Activated naive CD4-positive, alpha-beta T cell treated with Interleukin-2 at 50 U/mL for 16 hours (primary cell): ENCODE measurements around the gene STMP1.
A peak's percentile ranks its signal among the peaks of the same experiment; 100 is the strongest.
"Not testable (repeated sequence)": the region's sequence is repeated elsewhere in the genome, so short reads cannot be mapped to it uniquely, and the experiment has no call there.

Experiments used
- DNase-seq: peaks from one replicate; pipeline ENCODE4 v3.0.0-alpha.2; 2020

STMP1 gene

DNA sequence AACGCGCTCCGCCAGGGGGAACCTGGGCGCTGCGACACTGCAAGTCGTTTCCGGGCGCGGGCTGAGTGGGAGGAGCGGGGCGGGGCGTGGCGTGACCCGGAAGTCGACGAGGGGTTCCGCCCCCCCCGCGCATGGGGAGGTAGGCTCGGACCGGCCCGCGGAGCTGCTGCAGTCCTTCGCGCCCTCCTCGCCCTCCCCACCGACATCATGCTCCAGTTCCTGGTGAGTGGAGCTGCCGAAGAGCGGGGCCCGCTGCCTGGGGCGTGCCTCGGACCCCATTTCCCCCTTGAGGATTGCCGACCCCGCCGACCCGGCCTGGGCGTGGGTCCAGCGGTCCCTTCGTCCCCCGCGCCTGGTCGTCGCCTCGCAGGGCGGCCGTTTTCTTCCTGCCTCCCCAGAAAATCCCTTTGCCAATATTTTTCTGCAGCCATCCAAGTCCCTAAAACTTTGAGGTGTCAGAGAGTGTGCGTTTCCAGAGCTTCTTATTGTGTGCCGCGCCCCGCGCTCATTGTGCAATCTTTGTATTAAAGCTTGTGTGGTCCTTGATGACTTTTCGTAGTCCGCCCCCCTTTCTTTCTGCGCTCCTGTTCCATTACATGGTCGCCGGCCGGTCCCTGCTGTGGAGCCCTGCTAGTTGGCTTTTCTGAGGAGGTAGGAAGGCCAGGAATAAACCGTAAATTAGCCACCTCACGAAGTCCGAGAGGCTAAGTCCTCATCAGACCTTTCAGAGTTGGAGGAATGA is at the start of gene STMP1:
STMP1 (plus strand) TSS at position 142 of the 742 bp plus-strand sequence.
- DNase-seq = peak; percentile 97

DNA sequence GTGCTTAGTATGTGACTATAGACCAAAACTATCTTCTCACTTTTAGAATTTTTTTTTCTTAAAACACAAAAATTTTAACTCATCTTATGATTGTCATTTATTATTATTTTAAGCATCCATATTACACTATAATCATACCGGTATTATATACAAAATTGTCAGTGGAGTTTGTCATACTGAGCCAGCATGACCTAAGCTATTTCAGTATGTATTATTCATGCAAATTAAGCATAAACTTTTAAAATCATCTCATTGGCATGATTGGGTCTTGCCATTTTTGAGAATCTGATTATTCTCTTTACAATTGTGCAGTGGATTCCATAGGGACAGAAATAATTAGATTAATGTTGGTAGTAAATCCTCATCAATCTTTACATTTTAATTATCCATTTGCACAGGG is 46.2 kb upstream of the STMP1 start:
- DNase-seq = no peak

- DNase-seq = no peak
Measured at GRCh38 chr7:135617781-135618180, 44.5 kb upstream of the STMP1 start.

- no peak for DNase-seq
Measured at GRCh38 chr7:135618510-135618909, 43.8 kb upstream of the STMP1 start.

GRCh38 chr7:135620447-135620846 is 41.9 kb upstream of the STMP1 start:
- DNase-seq = no peak

DNA sequence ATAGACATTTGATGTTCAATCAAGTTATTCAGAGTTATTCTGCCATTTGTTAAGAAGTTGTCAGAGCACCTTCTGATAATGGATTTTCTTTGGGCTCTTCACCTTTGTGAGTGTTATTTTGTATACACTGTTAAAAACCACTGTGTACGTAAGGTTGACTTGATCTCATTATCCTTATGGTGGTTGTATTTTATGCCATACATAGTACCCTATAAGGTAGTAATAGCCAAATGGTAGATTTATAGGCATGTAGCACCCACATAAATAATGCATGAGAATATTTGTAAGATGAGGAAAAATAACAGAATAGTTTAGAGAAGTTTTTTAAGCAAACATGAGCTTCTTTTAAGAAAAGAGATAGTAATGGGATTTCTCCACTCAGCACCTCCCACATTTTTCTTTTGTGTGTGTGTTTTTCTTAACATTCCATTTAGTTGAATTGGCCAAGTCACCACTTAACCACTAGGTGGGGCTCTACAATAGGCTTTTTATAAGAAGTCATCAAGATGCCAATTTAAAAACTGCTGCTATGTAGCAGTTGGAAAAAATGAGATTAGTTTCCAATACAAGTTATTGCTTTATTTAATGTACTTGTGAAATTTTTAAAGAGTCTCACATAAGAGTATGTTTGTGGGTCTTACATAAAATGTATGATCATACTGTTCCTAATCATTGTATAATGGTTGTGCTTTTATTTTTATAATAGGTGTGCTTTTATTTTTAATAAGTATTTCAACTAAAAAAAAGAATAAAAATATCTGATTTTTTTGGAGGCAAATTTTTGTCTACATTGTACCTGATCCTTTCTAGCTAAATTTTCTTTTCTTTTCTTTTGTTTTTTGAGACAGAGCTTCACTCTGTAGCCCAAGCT is 41.1 kb upstream of the STMP1 start:
- DNase-seq = no peak

GRCh38 chr7:135634191-135634878 is 28.0 kb upstream of the STMP1 start:
- DNase-seq = no peak

- DNase-seq = not testable (repeated sequence)
Measured at GRCh38 chr7:135639690-135640089, 22.6 kb upstream of the STMP1 start.

- no peak for DNase-seq
Measured at GRCh38 chr7:135644154-135644553, 18.2 kb upstream of the STMP1 start.

- no peak for DNase-seq
Measured at GRCh38 chr7:135644729-135645128, 17.6 kb upstream of the STMP1 start.

- no peak for DNase-seq
Measured at GRCh38 chr7:135645296-135645904, 16.9 kb upstream of the STMP1 start.

- DNase-seq = no peak
Measured at GRCh38 chr7:135647755-135648154, 14.6 kb upstream of the STMP1 start.

GRCh38 chr7:135648235-135648634 is 14.1 kb upstream of the STMP1 start:
- no peak for DNase-seq

- no peak for DNase-seq
Measured at GRCh38 chr7:135650831-135651573, 11.3 kb upstream of the STMP1 start.

DNA sequence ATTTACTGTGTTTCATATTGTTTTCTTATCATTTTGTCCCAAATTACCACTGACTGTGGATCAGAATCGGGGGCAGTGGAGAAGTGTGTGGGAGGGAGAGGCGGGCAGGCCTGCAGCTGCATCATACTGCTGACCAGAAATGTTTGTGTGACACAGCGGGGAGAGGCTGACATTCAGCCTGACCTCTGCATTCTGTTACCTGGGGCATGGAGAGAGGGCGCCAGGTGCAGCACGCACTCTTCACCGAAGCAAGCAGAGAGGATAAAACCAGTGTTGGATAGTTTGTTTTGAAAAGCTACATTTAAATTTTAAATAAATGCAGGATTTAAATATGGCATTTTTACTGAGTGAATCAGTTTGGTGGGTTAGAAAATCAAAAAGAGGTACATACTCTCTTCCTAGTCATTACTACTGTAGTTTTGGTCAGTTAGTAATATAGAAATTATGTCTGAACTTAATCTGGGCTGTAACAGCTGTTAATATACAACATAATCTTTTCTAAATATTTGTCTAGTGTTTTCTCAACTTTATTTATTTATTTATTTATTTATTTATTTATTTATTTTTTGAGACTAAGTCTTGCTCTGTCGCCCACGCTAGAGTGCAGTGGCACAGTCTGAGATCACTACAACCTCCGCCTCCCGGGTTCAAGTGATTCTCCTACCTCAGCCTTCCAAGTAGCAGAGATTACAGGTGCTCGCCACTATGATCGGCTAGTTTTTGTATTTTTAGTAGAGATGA is 8.8 kb upstream of the STMP1 start:
- DNase-seq = no peak

DNA sequence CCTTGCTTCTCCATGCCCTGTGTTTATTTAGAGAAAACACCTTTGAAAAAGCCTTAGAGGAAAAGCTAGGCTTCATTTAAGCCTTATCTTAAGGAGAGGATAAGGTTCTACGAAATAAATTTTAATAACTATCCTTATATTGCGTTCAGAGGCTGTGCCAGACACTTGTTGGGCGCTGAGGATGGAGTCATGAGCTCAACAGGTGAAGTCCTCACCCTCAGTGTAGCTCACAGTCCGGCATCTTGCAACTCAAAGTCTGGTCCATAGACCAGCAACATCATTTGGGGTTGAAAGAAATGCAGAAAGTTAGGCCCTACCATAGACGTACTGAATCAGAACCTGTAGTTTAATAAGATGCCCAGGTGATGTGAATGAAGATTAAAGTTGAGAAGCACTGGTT is 3.8 kb upstream of the STMP1 start:
- DNase-seq = no peak

GRCh38 chr7:135659159-135659846 is 3.0 kb upstream of the STMP1 start:
- DNase-seq = no peak

GRCh38 chr7:135661311-135662122 is 797 bp upstream of the STMP1 start:
- DNase-seq = no peak

DNA sequence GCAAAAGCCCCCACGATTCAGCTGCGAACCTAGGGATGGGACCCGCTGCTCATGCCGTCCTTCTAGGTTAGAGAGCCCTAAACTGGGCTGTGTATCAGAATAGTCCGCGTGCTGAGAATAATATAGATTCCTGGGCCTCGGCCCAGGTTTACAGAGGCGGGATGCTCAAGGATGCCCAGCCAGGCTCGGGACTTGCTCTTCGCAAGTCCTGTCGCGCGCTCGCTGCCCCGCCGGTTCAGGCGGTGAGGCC is 266 bp upstream of the STMP1 start:
- DNase-seq = no peak

DNA sequence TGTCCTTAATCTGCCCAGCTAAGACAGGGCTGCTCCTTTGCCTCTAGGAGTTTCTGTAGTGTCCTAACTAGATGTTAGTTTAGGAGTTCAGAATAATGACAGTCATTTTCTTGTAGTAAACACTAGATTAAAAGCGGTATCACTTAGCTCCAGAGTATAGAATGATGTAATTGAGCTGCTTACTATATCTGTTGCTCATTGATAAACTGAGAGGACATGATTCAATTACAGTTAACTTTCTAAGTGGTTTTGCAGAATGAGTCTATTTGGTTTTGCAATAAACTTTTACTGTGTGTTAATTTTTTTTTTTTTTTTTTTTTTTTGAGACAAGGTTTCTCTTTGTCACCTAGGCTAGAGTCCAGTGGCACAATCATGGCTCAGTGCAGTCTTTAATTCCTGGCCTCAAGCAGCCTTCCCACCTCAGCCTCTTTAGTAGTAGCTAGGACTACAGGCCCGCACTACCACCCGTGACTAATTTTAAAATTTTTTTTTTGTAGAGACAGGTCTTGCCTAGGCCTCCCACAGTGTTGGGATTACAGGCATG is 1.8 kb downstream of the STMP1 start:
- no peak for DNase-seq
